Fibroblast of villous mesenchyme (primary cell): Measurements from ENCODE around the gene RBBP9. TPM values are rescaled to one million over a fixed set of nuclear protein-coding genes. Genes with fewer than 3 reads are reported as not detected.
A peak's percentile ranks its signal among the peaks of the same experiment; 100 is the strongest.

Source experiments
- DNase-seq: peaks from one replicate; pipeline ENCODE4 v3.0.0-alpha.2; 2010; ENCODE audit warnings: low read depth
- H3K4me3 ChIP-seq: 2 replicates; pipeline ENCODE4 v1.5.1; 2011; ENCODE audit warnings: low read depth, mild to moderate bottlenecking, low read length
- CTCF ChIP-seq: IDR thresholded peaks from 2 replicates; pipeline ENCODE4 v1.5.1; 2012; ENCODE audit warnings: low read depth, mild to moderate bottlenecking, low read length; ENCODE audit not compliant: insufficient read depth
- total RNA-seq: library from RNA; depleted of rRNA; stranded (reverse); fragments of >200 nt; gene quantifications from 2 replicates; pipeline ENCODE4 v1.2.3, GENCODE V29; 2012

RBBP9 gene
- total RNA-seq, 1 donor: 20.3 TPM

- TF ChIP-seq CTCF: no peak
- DNase-seq: no peak
- H3K4me3 ChIP-seq: no peak overlapping the region
Observed at GRCh38 chr20:18481596-18481995, 15.4 kb downstream of the RBBP9 start.

GRCh38 chr20:18477821-18478220 lies 19.2 kb downstream of the RBBP9 start:
- no peak for DNase-seq
- no peak for TF ChIP-seq CTCF
- no peak overlapping the region for H3K4me3 ChIP-seq

GRCh38 chr20:18477218-18477617 lies 19.8 kb downstream of the RBBP9 start:
- no peak overlapping the region for H3K4me3 ChIP-seq
- TF ChIP-seq CTCF: no peak
- no peak for DNase-seq

GRCh38 chr20:18466894-18467730 lies 29.9 kb downstream of the RBBP9 start, which contains the start of the genes DZANK1 and POLR3F:
Gene DZANK1, minus strand, starts transcription at chr20:18467030. Its CDS starts 1,672 bp downstream, at chr20:18465358.
Gene POLR3F, plus strand, starts transcription at chr20:18467390. Its CDS starts 117 bp downstream, at chr20:18467507.
- peak; percentile 95 for DNase-seq
- peak within 1 kb of the TSS; percentile 91 for H3K4me3 ChIP-seq
- TF ChIP-seq CTCF: no peak

GRCh38 chr20:18466574-18466893 lies 30.5 kb downstream of the RBBP9 start:
- no peak for TF ChIP-seq CTCF
- DNase-seq: no peak

GRCh38 chr20:18465536-18466200 lies 31.4 kb downstream of the RBBP9 start:
- H3K4me3 ChIP-seq: no peak overlapping the region
- no peak for DNase-seq
- no peak for TF ChIP-seq CTCF

More at GRCh38 chr20:18466574-18466893, 30.5 kb downstream of the RBBP9 start:
- H3K4me3 ChIP-seq: peak overlapping the region; percentile 91
